Measurements from ENCODE around the gene DTWD2. TPM values are rescaled to one million over a fixed set of nuclear protein-coding genes. Genes with fewer than 3 reads are reported as not detected.

Gene DTWD2
- total and polyA plus RNA-seq, 2 experiments from 2014 or later, result 4.1 to 15.4 TPM

- Histone ChIP-seq H3K4me2 (no peak overlapping the region), H2AFZ (no peak overlapping the region), H4K20me1 (replicated peaks; ENCODE audit: insufficient read depth) (no peaks in the 10 kb centered on the region), H3F3A (replicated peaks; ENCODE audit: low read depth) (no peaks in the 10 kb centered on the region), H3K4me3 (no peak overlapping the region), H3K4me1 (ENCODE audit: insufficient read depth) (no peaks in the 10 kb centered on the region), H3K27me3 (ENCODE audit: insufficient read depth) (no peaks in the 10 kb centered on the region), H3K27ac (ENCODE audit: low read depth) (no peak overlapping the region), H3K36me3 (ENCODE audit: insufficient read depth) (no peaks in the 10 kb centered on the region; the same call in 1 of the 2 replicates), H3K79me2 (replicated peaks; ENCODE audit: insufficient read depth) (no peaks in the 10 kb centered on the region), H3K9me2 (ENCODE audit: insufficient read depth) (no peaks in the 10 kb centered on the region)
- H3K27ac Mint-ChIP-seq, result no peak overlapping the region
- DNase-seq (ENCODE audit: low spot score) (no peak), ATAC-seq (no peak)
- TF ChIP-seq EZH2phosphoT487 (IDR thresholded peaks at IDR 0.05; ENCODE audit: unreplicated experiment) (no peak), REST (IDR thresholded peaks at IDR 0.05; ENCODE audit: unreplicated experiment) (no peak), ZNF114 (CRISPR knock-in tag; IDR thresholded peaks at IDR 0.05) (no peak), POLR2AphosphoS5 (IDR thresholded peaks at IDR 0.05; ENCODE audit: low read depth) (no peak), NANOG (IDR thresholded peaks at IDR 0.05; ENCODE audit: borderline replicate concordance) (no peak), STAT1 (IDR thresholded peaks at IDR 0.05; ENCODE audit: unreplicated experiment) (no peak), JUNB (IDR thresholded peaks at IDR 0.05; ENCODE audit: unreplicated experiment) (no peak), CREB1 (CRISPR knock-in tag; IDR thresholded peaks at IDR 0.05; ENCODE audit: low read depth) (no peak), EZH2 (IDR thresholded peaks at IDR 0.05; ENCODE audit: low read depth, unreplicated experiment) (no peak), ZNF331 (CRISPR knock-in tag; IDR thresholded peaks at IDR 0.05; ENCODE audit: low read depth) (no peak)
- TF ChIP-seq, protein P1, sequence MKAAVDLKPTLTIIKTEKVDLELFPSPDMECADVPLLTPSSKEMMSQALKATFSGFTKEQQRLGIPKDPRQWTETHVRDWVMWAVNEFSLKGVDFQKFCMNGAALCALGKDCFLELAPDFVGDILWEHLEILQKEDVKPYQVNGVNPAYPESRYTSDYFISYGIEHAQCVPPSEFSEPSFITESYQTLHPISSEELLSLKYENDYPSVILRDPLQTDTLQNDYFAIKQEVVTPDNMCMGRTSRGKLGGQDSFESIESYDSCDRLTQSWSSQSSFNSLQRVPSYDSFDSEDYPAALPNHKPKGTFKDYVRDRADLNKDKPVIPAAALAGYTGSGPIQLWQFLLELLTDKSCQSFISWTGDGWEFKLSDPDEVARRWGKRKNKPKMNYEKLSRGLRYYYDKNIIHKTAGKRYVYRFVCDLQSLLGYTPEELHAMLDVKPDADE (IDR thresholded peaks at IDR 0.05), result no peak
- TF ChIP-seq, protein P2, sequence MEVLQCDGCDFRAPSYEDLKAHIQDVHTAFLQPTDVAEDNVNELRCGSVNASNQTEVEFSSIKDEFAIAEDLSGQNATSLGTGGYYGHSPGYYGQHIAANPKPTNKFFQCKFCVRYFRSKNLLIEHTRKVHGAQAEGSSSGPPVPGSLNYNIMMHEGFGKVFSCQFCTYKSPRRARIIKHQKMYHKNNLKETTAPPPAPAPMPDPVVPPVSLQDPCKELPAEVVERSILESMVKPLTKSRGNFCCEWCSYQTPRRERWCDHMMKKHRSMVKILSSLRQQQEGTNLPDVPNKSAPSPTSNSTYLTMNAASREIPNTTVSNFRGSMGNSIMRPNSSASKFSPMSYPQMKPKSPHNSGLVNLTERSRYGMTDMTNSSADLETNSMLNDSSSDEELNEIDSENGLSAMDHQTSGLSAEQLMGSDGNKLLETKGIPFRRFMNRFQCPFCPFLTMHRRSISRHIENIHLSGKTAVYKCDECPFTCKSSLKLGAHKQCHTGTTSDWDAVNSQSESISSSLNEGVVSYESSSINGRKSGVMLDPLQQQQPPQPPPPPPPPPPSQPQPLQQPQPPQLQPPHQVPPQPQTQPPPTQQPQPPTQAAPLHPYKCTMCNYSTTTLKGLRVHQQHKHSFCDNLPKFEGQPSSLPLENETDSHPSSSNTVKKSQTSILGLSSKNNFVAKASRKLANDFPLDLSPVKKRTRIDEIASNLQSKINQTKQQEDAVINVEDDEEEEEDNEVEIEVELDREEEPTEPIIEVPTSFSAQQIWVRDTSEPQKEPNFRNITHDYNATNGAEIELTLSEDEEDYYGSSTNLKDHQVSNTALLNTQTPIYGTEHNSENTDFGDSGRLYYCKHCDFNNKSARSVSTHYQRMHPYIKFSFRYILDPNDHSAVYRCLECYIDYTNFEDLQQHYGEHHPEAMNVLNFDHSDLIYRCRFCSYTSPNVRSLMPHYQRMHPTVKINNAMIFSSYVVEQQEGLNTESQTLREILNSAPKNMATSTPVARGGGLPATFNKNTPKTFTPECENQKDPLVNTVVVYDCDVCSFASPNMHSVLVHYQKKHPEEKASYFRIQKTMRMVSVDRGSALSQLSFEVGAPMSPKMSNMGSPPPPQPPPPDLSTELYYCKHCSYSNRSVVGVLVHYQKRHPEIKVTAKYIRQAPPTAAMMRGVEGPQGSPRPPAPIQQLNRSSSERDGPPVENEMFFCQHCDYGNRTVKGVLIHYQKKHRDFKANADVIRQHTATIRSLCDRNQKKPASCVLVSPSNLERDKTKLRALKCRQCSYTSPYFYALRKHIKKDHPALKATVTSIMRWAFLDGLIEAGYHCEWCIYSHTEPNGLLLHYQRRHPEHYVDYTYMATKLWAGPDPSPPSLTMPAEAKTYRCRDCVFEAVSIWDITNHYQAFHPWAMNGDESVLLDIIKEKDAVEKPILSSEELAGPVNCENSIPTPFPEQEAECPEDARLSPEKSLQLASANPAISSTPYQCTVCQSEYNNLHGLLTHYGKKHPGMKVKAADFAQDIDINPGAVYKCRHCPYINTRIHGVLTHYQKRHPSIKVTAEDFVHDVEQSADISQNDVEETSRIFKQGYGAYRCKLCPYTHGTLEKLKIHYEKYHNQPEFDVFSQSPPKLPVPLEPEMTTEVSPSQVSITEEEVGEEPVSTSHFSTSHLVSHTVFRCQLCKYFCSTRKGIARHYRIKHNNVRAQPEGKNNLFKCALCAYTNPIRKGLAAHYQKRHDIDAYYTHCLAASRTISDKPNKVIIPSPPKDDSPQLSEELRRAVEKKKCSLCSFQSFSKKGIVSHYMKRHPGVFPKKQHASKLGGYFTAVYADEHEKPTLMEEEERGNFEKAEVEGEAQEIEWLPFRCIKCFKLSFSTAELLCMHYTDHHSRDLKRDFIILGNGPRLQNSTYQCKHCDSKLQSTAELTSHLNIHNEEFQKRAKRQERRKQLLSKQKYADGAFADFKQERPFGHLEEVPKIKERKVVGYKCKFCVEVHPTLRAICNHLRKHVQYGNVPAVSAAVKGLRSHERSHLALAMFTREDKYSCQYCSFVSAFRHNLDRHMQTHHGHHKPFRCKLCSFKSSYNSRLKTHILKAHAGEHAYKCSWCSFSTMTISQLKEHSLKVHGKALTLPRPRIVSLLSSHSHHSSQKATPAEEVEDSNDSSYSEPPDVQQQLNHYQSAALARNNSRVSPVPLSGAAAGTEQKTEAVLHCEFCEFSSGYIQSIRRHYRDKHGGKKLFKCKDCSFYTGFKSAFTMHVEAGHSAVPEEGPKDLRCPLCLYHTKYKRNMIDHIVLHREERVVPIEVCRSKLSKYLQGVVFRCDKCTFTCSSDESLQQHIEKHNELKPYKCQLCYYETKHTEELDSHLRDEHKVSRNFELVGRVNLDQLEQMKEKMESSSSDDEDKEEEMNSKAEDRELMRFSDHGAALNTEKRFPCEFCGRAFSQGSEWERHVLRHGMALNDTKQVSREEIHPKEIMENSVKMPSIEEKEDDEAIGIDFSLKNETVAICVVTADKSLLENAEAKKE (CRISPR knock-in tag; IDR thresholded peaks at IDR 0.05), result no peak
- TF ChIP-seq, protein P3, sequence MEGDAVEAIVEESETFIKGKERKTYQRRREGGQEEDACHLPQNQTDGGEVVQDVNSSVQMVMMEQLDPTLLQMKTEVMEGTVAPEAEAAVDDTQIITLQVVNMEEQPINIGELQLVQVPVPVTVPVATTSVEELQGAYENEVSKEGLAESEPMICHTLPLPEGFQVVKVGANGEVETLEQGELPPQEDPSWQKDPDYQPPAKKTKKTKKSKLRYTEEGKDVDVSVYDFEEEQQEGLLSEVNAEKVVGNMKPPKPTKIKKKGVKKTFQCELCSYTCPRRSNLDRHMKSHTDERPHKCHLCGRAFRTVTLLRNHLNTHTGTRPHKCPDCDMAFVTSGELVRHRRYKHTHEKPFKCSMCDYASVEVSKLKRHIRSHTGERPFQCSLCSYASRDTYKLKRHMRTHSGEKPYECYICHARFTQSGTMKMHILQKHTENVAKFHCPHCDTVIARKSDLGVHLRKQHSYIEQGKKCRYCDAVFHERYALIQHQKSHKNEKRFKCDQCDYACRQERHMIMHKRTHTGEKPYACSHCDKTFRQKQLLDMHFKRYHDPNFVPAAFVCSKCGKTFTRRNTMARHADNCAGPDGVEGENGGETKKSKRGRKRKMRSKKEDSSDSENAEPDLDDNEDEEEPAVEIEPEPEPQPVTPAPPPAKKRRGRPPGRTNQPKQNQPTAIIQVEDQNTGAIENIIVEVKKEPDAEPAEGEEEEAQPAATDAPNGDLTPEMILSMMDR (conservative IDR thresholded peaks at IDR 0.05; ENCODE audit: low read depth in 2 of 2), result no peak
- H3K27me3 Mint-ChIP-seq (ENCODE audit: insufficient read depth, low read depth, poor library complexity), result peaks cover 1% of the 10 kb centered on the region
- peaks cover 3% of the 10 kb centered on the region; the same call in 2 of the 3 replicates for H3K4me1 Mint-ChIP-seq
- H3K4me3 Mint-ChIP-seq, result no peak overlapping the region
- no peaks in the 10 kb centered on the region; the same call in 2 of the 3 replicates for H3K36me3 Mint-ChIP-seq (ENCODE audit: low read depth)
- H3K9me3 Mint-ChIP-seq, result peaks cover 16% of the 10 kb centered on the region; the same call in 1 of the 3 replicates
Measured at GRCh38 chr5:119022773-119023172, 34.4 kb upstream of the DTWD2 start.
